ENCODE data around the gene PRKCA. TPM values are rescaled to one million over a fixed set of nuclear protein-coding genes. Genes with fewer than 3 reads are reported as not detected.

The PRKCA gene
- total RNA-seq, 1 donor from 2014 or later: 2.2 TPM

GRCh38 chr17:66260688-66261087 is 41.7 kb upstream of the PRKCA start:
- TF ChIP-seq CTCF (IDR thresholded peaks at IDR 0.05): no peak
- no peak for DNase-seq
- ATAC-seq (ENCODE audit: low read depth): no peak
- Mint-ChIP-seq H3K9me3 (peaks cover 2% of the 10 kb centered on the region), H3K27ac (no peak overlapping the region), H3K36me3 (ENCODE audit: low read depth) (no peaks in the 10 kb centered on the region), H3K4me3 (no peak overlapping the region), H3K4me1 (no peaks in the 10 kb centered on the region), H3K27me3 (peaks cover 6% of the 10 kb centered on the region)
- intact Hi-C loops (cut with micrococcal nuclease): no loop called here
- ChIA-PET CTCF (no interaction called here), POLR2A (no interaction called here)

GRCh38 chr17:66262767-66263166 is 39.6 kb upstream of the PRKCA start:
- no peak for TF ChIP-seq CTCF (IDR thresholded peaks at IDR 0.05)
- Mint-ChIP-seq H3K9me3 (peaks cover 2% of the 10 kb centered on the region), H3K27ac (no peak overlapping the region), H3K4me3 (no peak overlapping the region), H3K4me1 (no peaks in the 10 kb centered on the region), H3K27me3 (peaks cover 12% of the 10 kb centered on the region), H3K36me3 (ENCODE audit: low read depth) (no peaks in the 10 kb centered on the region)
- DNase-seq (no peak), ATAC-seq (ENCODE audit: low read depth) (no peak)
- ChIA-PET CTCF (no interaction called here), POLR2A (no interaction called here)
- intact Hi-C loops (cut with micrococcal nuclease): no loop called here

GRCh38 chr17:66264696-66265095 is 37.7 kb upstream of the PRKCA start:
- ChIA-PET POLR2A (no interaction called here), CTCF (no interaction called here)
- Mint-ChIP-seq H3K4me1 (no peaks in the 10 kb centered on the region), H3K27ac (no peak overlapping the region), H3K9me3 (peaks cover 4% of the 10 kb centered on the region), H3K36me3 (ENCODE audit: low read depth) (no peaks in the 10 kb centered on the region), H3K27me3 (peaks cover 12% of the 10 kb centered on the region), H3K4me3 (no peak overlapping the region)
- DNase-seq (no peak), ATAC-seq (ENCODE audit: low read depth) (no peak)
- no peak for TF ChIP-seq CTCF (IDR thresholded peaks at IDR 0.05)
- intact Hi-C loops (cut with micrococcal nuclease): no loop called here

GRCh38 chr17:66268247-66268927 is 34.0 kb upstream of the PRKCA start:
- peaks cover 7% of the 10 kb centered on the region for H3K27me3 Mint-ChIP-seq
- no peak overlapping the region for H3K4me3 Mint-ChIP-seq
- DNase-seq: no peak
- no peak for TF ChIP-seq CTCF (IDR thresholded peaks at IDR 0.05)
- no peaks in the 10 kb centered on the region for H3K36me3 Mint-ChIP-seq (ENCODE audit: low read depth)
- peaks cover 7% of the 10 kb centered on the region for H3K9me3 Mint-ChIP-seq
- intact Hi-C loops (cut with micrococcal nuclease): no loop called here
- CTCF ChIA-PET: no interaction called here
- H3K4me1 Mint-ChIP-seq: no peaks in the 10 kb centered on the region
- ATAC-seq (ENCODE audit: low read depth): no peak
- no peak overlapping the region for H3K27ac Mint-ChIP-seq
- POLR2A ChIA-PET: no interaction called here

- Mint-ChIP-seq H3K4me1 (no peaks in the 10 kb centered on the region), H3K4me3 (no peak overlapping the region), H3K9me3 (peaks cover 4% of the 10 kb centered on the region), H3K27me3 (peaks cover 8% of the 10 kb centered on the region), H3K27ac (no peak overlapping the region), H3K36me3 (ENCODE audit: low read depth) (no peaks in the 10 kb centered on the region)
- intact Hi-C loops (cut with micrococcal nuclease): no loop called here
- ChIA-PET POLR2A (no interaction called here), CTCF (no interaction called here)
- DNase-seq: no peak
- TF ChIP-seq CTCF (IDR thresholded peaks at IDR 0.05): no peak
- no peak for ATAC-seq (ENCODE audit: low read depth)
These were observed 32.3 kb upstream of the PRKCA start for GRCh38 chr17:66270106-66270505.
